ENCODE results near the gene A1BG. TPM values are rescaled to one million over a fixed set of nuclear protein-coding genes. Genes with fewer than 3 reads are reported as not detected.

The A1BG gene
- total RNA-seq, 2 donors from 2014 or later = 12.6 to 16.4 TPM

- Mint-ChIP-seq H3K36me3 (ENCODE audit: low read depth) (no peaks in the 10 kb centered on the region), H3K9me3 (no peaks in the 10 kb centered on the region), H3K4me1 (no peaks in the 10 kb centered on the region), H3K4me3 (peak overlapping the region; percentile 76), H3K27me3 (ENCODE audit: insufficient read depth) (peaks cover 63% of the 10 kb centered on the region), H3K27ac (no peak overlapping the region)
- DNase-seq = peak; percentile 94
- Histone ChIP-seq H3K36me3 (ENCODE audit: control insufficient read depth, insufficient read depth, low read length) (no peaks in the 10 kb centered on the region), H3K4me1 (ENCODE audit: control insufficient read depth, insufficient read depth, low read length) (no peaks in the 10 kb centered on the region), H3K4me3 (ENCODE audit: low read length) (peak overlapping the region; percentile 81), H3K9me3 (ENCODE audit: control insufficient read depth, low read length) (no peaks in the 10 kb centered on the region), H3K27ac (ENCODE audit: low read depth, low read length) (no peak overlapping the region), H3K27me3 (ENCODE audit: control insufficient read depth, insufficient read depth, low read length, poor library complexity, severe bottlenecking) (peaks cover 9% of the 10 kb centered on the region), H3K9ac (ENCODE audit: extremely low read depth, low read length, poor library complexity, severe bottlenecking) (peak overlapping the region; percentile 38)
- 2% methylated on average over 16 to 82 of the region's 82 CpGs for WGBS, 2 experiments (ENCODE audit: insufficient coverage in 1 of 2, insufficient read length in 1 of 2)
- no peak for TF ChIP-seq CTCF (conservative IDR thresholded peaks at IDR 0.05)
Observed at GRCh38 chr19:58346961-58347929, 6.0 kb downstream of the A1BG start.

DNA sequence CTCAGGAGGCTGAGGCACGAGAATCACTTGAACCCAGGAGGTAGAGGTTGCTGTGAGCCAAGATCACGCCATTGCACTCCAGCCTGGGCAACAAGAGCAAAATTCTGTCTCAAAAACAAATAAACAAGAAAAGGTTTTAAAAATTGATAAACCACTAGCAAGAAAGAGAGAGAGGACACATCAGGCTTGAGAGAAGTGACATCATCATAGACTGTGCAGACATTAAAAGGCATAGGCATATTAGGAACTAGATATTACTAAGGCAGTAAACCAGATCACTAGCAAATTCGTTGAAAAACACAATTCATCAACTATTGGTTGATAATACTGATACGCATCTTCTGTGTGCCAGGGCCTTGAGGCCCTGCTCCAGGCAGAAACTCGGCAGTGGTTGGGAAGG is 7.7 kb downstream of the A1BG start:
- H3K27me3 ChIP-seq (ENCODE audit: control insufficient read depth, insufficient read depth, low read length, poor library complexity, severe bottlenecking) = peaks cover 9% of the 10 kb centered on the region
- H3K27ac ChIP-seq (ENCODE audit: low read depth, low read length) = no peak overlapping the region
- no peak overlapping the region for H3K4me3 ChIP-seq (ENCODE audit: low read length)
- peaks cover 52% of the 10 kb centered on the region for H3K27me3 Mint-ChIP-seq (ENCODE audit: insufficient read depth)
- H3K9me3 Mint-ChIP-seq = no peaks in the 10 kb centered on the region
- no peak overlapping the region for H3K27ac Mint-ChIP-seq
- H3K36me3 ChIP-seq (ENCODE audit: control insufficient read depth, insufficient read depth, low read length) = peaks cover 7% of the 10 kb centered on the region
- 92 to 100% methylated on average over 4 to 5 of the region's 5 CpGs for WGBS, 2 experiments (ENCODE audit: insufficient coverage in 1 of 2, insufficient read length in 1 of 2)
- H3K9me3 ChIP-seq (ENCODE audit: control insufficient read depth, low read length) = no peaks in the 10 kb centered on the region
- no peak overlapping the region for H3K9ac ChIP-seq (ENCODE audit: extremely low read depth, low read length, poor library complexity, severe bottlenecking)
- no peak for TF ChIP-seq CTCF (conservative IDR thresholded peaks at IDR 0.05)
- no peaks in the 10 kb centered on the region for H3K4me1 Mint-ChIP-seq
- DNase-seq = no peak
- no peak overlapping the region for H3K4me3 Mint-ChIP-seq
- peaks cover 6% of the 10 kb centered on the region for H3K36me3 Mint-ChIP-seq (ENCODE audit: low read depth)
- no peaks in the 10 kb centered on the region for H3K4me1 ChIP-seq (ENCODE audit: control insufficient read depth, insufficient read depth, low read length)

DNA sequence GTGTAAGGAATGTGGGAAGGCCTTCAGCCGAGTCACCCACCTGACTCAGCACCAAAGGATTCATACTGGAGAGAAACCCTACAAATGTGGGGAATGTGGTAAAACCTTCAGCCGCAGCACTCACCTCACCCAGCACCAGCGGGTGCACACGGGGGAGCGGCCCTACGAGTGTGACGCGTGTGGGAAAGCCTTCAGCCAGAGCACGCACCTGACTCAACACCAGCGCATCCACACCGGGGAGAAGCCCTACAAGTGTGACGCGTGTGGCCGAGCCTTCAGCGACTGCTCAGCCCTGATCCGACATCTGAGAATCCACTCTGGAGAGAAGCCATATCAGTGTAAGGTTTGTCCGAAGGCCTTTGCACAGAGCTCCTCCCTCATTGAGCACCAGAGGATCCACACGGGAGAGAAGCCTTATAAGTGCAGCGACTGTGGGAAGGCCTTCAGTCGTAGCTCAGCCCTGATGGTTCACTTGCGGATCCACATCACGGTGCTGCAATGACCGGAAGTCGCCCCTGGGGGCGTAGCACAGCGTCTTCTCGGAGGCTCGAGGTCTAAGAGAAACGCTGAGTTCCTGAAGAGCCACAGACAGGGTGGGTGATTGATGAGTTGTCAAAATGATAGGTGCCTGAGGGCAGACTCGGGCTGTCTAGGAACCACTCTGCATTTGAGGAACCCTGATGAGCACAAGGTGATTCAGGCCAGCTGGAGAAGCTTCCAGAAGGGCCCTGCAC is 14.3 kb downstream of the A1BG start:
- Histone ChIP-seq H3K27ac (ENCODE audit: low read depth, low read length) (no peak overlapping the region), H3K27me3 (ENCODE audit: control insufficient read depth, insufficient read depth, low read length, poor library complexity, severe bottlenecking) (no peaks in the 10 kb centered on the region), H3K4me3 (ENCODE audit: low read length) (no peak overlapping the region), H3K36me3 (ENCODE audit: control insufficient read depth, insufficient read depth, low read length) (peaks cover 58% of the 10 kb centered on the region), H3K9ac (ENCODE audit: extremely low read depth, low read length, poor library complexity, severe bottlenecking) (no peak overlapping the region), H3K9me3 (ENCODE audit: control insufficient read depth, low read length) (no peaks in the 10 kb centered on the region), H3K4me1 (ENCODE audit: control insufficient read depth, insufficient read depth, low read length) (no peaks in the 10 kb centered on the region)
- 90% methylated on average over 24 to 30 of the region's 30 CpGs for WGBS, 2 experiments (ENCODE audit: insufficient coverage in 1 of 2, insufficient read length in 1 of 2)
- no peak overlapping the region for H3K27ac Mint-ChIP-seq
- H3K36me3 Mint-ChIP-seq (ENCODE audit: low read depth) = peaks cover 61% of the 10 kb centered on the region
- peak; percentile 85 for DNase-seq
- H3K4me3 Mint-ChIP-seq = no peak overlapping the region
- H3K27me3 Mint-ChIP-seq (ENCODE audit: insufficient read depth) = no peaks in the 10 kb centered on the region
- peaks cover 20% of the 10 kb centered on the region for H3K9me3 Mint-ChIP-seq
- peak; percentile 55 for TF ChIP-seq CTCF (conservative IDR thresholded peaks at IDR 0.05)
- H3K4me1 Mint-ChIP-seq = no peaks in the 10 kb centered on the region

All from endodermal cell (in vitro differentiated cells).